Measurements from ENCODE around the gene CA14. TPM values are rescaled to one million over a fixed set of nuclear protein-coding genes. Genes with fewer than 3 reads are reported as not detected.

The CA14 gene
- 49.1 TPM for total RNA-seq

GRCh38 chr1:150257624-150258585, at the start of gene CA14:
TSS of gene CA14 (plus strand) at chr1:150257774. CDS start at chr1:150258129, 355 bp downstream.

GRCh38 chr1:150235852-150236613, 21.5 kb upstream of the CA14 start, which contains the start of gene ANP32E:
TSS of gene ANP32E (minus strand) at chr1:150236112. CDS start at chr1:150235786, 326 bp downstream.

GRCh38 chr1:150268705-150269403, 11.3 kb downstream of the CA14 start, which contains the start of gene APH1A:
TSS of gene APH1A (minus strand) at chr1:150269016. CDS start at chr1:150268810, 206 bp downstream.

GRCh38 chr1:150281758-150282557, 24.4 kb downstream of the CA14 start, which contains the start of gene CIART:
TSS of gene CIART (plus strand) at chr1:150282554. CDS start at chr1:150283268, 714 bp downstream.

GRCh38 chr1:150293433-150294253, 36.1 kb downstream of the CA14 start, which contains the start of gene MRPS21:
TSS of gene MRPS21 (plus strand) at chr1:150293861. CDS start at chr1:150294367, 506 bp downstream.

Other genes starting within 250 kb of the CA14 start
- gene OTUD7B, start 247.0 kb upstream of the CA14 start, total RNA-seq = 31.3 TPM
- gene VPS45, start 190.0 kb upstream of the CA14 start, total RNA-seq = 83.2 TPM
- 35.0 TPM for gene PLEKHO1, start 107.9 kb upstream of the CA14 start, total RNA-seq
- gene ANP32E, start 21.7 kb upstream of the CA14 start, total RNA-seq = 45.7 TPM
- 68.5 TPM for gene APH1A, start 11.2 kb downstream of the CA14 start, total RNA-seq
- gene C1orf54, start 15.0 kb downstream of the CA14 start, total RNA-seq = 9.1 TPM
- gene CIART, start 24.8 kb downstream of the CA14 start, total RNA-seq = 5.7 TPM
- gene MRPS21, start 36.1 kb downstream of the CA14 start, total RNA-seq = 32.3 TPM
- 95.1 TPM for gene PRPF3, start 63.8 kb downstream of the CA14 start, total RNA-seq
- 30.1 TPM for gene RPRD2, start 106.4 kb downstream of the CA14 start, total RNA-seq
- 24.4 TPM for gene TARS2, start 229.6 kb downstream of the CA14 start, total RNA-seq